Mucosa of descending colon (tissue), 3 donors: Measurements from ENCODE around the gene RTCA. TPM values are rescaled to one million over a fixed set of nuclear protein-coding genes. Genes with fewer than 3 reads are reported as not detected.

Source experiments
- ATAC-seq: fragments of 200-7000 bp; cut with Tn5 transposase; one replicate; pipeline ENCODE4 v1.9.1; 2020; ENCODE audit warnings: mild to moderate bottlenecking, moderate library complexity
- DNase-seq, 3 donors: peaks; one replicate each; pipeline ENCODE4 v3.0.0-alpha.2; 2020
- H3K36me3 ChIP-seq: fragments of 200-600 bp; one replicate; pipeline ENCODE4 v1.8.0; 2021; ENCODE audit warnings: low read depth, mild to moderate bottlenecking
- H3K4me1 ChIP-seq: fragments of 200-600 bp; one replicate; pipeline ENCODE4 v1.8.0; 2021; ENCODE audit warnings: low read depth, mild to moderate bottlenecking
- H3K4me3 ChIP-seq: fragments of 200-600 bp; one replicate; pipeline ENCODE4 v1.8.0; 2021; ENCODE audit warnings: mild to moderate bottlenecking
- H3K9me3 ChIP-seq: fragments of 200-600 bp; one replicate; pipeline ENCODE4 v1.8.0; 2021; ENCODE audit warnings: mild to moderate bottlenecking
- CTCF ChIP-seq: fragments of 200-600 bp; IDR thresholded peaks from one replicate; pipeline ENCODE4 v1.8.0; 2022; ENCODE audit warnings: antibody characterized with exemption, mild to moderate bottlenecking
- intact Hi-C, 2 donors: fragments of 100-400 bp; cut with DNase I in 1 of 2; cut with micrococcal nuclease in 1 of 2; formaldehyde crosslinking; loops; one replicate each; pipeline versions ENCODE4 v1.11.0 to v1.11.1; 2022; cut with DNase I, micrococcal nuclease
- total RNA-seq, 3 donors: library from RNA; stranded (reverse); fragmentation: NEBNext Ultra II Directional in 2 of 3; extraction: Animal tissue kit (Norgen Biotek cat#: 25700) in 2 of 3; gene quantifications; one replicate each; pipeline versions ENCODE4 v1.2.1 to v1.2.4, GENCODE V29; 2021 to 2023
- donor health status: DM: no; HTN: no; CAD: no; lungs with moderate emphysema.
- donor health status: DM: no; HTN: no; CAD: no.
- donor health status: DM: no; HTN: yes; CAD: no.

RTCA gene
- total RNA-seq, 3 donors from 2014 or later: 35.0 to 40.1 (median 36.3) TPM

- DNase-seq: no peak
- intact Hi-C loops: no loop called here
- H3K4me3 ChIP-seq: no peak overlapping the region
- H3K36me3 ChIP-seq: no peaks in the 10 kb centered on the region
- H3K9me3 ChIP-seq: no peaks in the 10 kb centered on the region
- no peaks in the 10 kb centered on the region for H3K4me1 ChIP-seq
- ATAC-seq: no peak
- no peak for TF ChIP-seq CTCF
Measured at GRCh38 chr1:100308777-100309176, 42.8 kb downstream of the RTCA start.

- H3K4me3 ChIP-seq: no peak overlapping the region
- H3K9me3 ChIP-seq: no peaks in the 10 kb centered on the region
- ATAC-seq (no peak), DNase-seq (no peak)
- H3K36me3 ChIP-seq: no peaks in the 10 kb centered on the region
- no peak for TF ChIP-seq CTCF
- intact Hi-C loops: no loop called here
- H3K4me1 ChIP-seq: no peaks in the 10 kb centered on the region
Measured at GRCh38 chr1:100309863-100310262, 43.8 kb downstream of the RTCA start.

- Histone ChIP-seq H3K4me1 (no peaks in the 10 kb centered on the region), H3K9me3 (peaks cover 10% of the 10 kb centered on the region), H3K4me3 (no peak overlapping the region), H3K36me3 (no peaks in the 10 kb centered on the region)
- intact Hi-C loops: no loop called here
- DNase-seq (no peak), ATAC-seq (no peak)
- TF ChIP-seq CTCF: no peak
Measured at GRCh38 chr1:100313382-100313781, 47.4 kb downstream of the RTCA start.

GRCh38 chr1:100316622-100317021 lies 50.6 kb downstream of the RTCA start:
- DNase-seq (no peak), ATAC-seq (no peak)
- intact Hi-C loops: no loop called here
- H3K9me3 ChIP-seq: peaks cover 18% of the 10 kb centered on the region
- H3K36me3 ChIP-seq: no peaks in the 10 kb centered on the region
- no peak for TF ChIP-seq CTCF
- no peak overlapping the region for H3K4me3 ChIP-seq
- H3K4me1 ChIP-seq: no peaks in the 10 kb centered on the region

GRCh38 chr1:100320311-100321099 lies 54.5 kb downstream of the RTCA start:
- TF ChIP-seq CTCF: no peak
- intact Hi-C loops: no loop called here
- Histone ChIP-seq H3K36me3 (no peaks in the 10 kb centered on the region), H3K4me3 (no peak overlapping the region), H3K9me3 (peaks cover 18% of the 10 kb centered on the region), H3K4me1 (peaks cover 2% of the 10 kb centered on the region)
- peak; percentile 43 for ATAC-seq
- no peak for DNase-seq
